Suprapubic skin (tissue), 4 donors: ENCODE data around the gene OR3A1. TPM values are rescaled to one million over a fixed set of nuclear protein-coding genes. Genes with fewer than 3 reads are reported as not detected.
"Not testable (repeated sequence)": the region's sequence is repeated elsewhere in the genome, so short reads cannot be mapped to it uniquely, and the experiment has no call there.

ENCODE experiments used
- DNase-seq, 2 donors: peaks; one replicate each; pipeline ENCODE4 v3.0.0-alpha.2; 2019; ENCODE audit warnings: low spot score in 2 of 2
- H3K27ac ChIP-seq: fragments of 200-600 bp; sonication (generic); one replicate; pipeline ENCODE4 v1.5.1; 2019
- H3K27me3 ChIP-seq: fragments of 200-600 bp; sonication (generic); one replicate; pipeline ENCODE4 v1.5.1; 2019
- H3K36me3 ChIP-seq: fragments of 200-600 bp; sonication (generic); one replicate; pipeline ENCODE4 v1.5.1; 2019
- H3K4me1 ChIP-seq: fragments of 200-600 bp; sonication (generic); one replicate; pipeline ENCODE4 v1.5.1; 2019
- H3K4me3 ChIP-seq: fragments of 200-600 bp; sonication (generic); one replicate; pipeline ENCODE4 v1.5.1; 2019; ENCODE audit warnings: mild to moderate bottlenecking
- H3K9me3 ChIP-seq: fragments of 200-600 bp; sonication (generic); one replicate; pipeline ENCODE4 v1.5.1; 2019
- CTCF ChIP-seq, 2 donors: fragments of 200-600 bp in 1 of 2; fragments of 450-650 bp in 1 of 2; sonication (generic) in 1 of 2; IDR thresholded peaks; one replicate each; pipeline ENCODE4 v1.5.1; 2016 to 2019; ENCODE audit warnings: antibody characterized with exemption in 2 of 2, mild to moderate bottlenecking in 1 of 2, moderate library complexity in 1 of 2
- EP300 ChIP-seq: sonication (generic); formaldehyde crosslinking; IDR thresholded peaks from one replicate; pipeline ENCODE4 v1.6.1; 2017; ENCODE audit warnings: antibody characterized with exemption
- POLR2A ChIP-seq, 2 donors: fragments of 450-650 bp; IDR thresholded peaks; one replicate each; pipeline ENCODE4 v1.6.1; 2017; ENCODE audit warnings: antibody characterized with exemption in 2 of 2, mild to moderate bottlenecking in 2 of 2, moderate library complexity in 2 of 2
- POLR2AphosphoS5 ChIP-seq, 3 donors: sonication (generic); formaldehyde crosslinking; IDR thresholded peaks; one replicate each; pipeline ENCODE4 v1.6.1; 2017; ENCODE audit warnings: antibody characterized with exemption in 3 of 3
- WGBS: methylation state at CpG from one replicate; pipeline ENCODE4 v1.1.5; 2018; 5-methylcytosine and 5-hydroxymethylcytosine counted together
- total RNA-seq, 4 donors: library from RNA; depleted of rRNA; stranded (reverse); fragments of >200 nt; gene quantifications; one replicate each; pipeline ENCODE4 v1.1.0, GENCODE V29; 2016

OR3A1 gene
- total RNA-seq, 4 donors from 2014 or later: not detected

GRCh38 chr17:3260163-3260562 lies 38.0 kb downstream of the OR3A1 start:
- H3K4me1 ChIP-seq: no peaks in the 10 kb centered on the region
- H3K36me3 ChIP-seq: no peaks in the 10 kb centered on the region
- peaks cover 9% of the 10 kb centered on the region for H3K27me3 ChIP-seq
- WGBS: 57% methylated on average over 1 of the region's 1 CpG
- H3K27ac ChIP-seq: no peak overlapping the region
- TF ChIP-seq POLR2AphosphoS5 (IDR thresholded peaks at IDR 0.05) (no peak), EP300 (no peak), CTCF (IDR thresholded peaks at IDR 0.05) (no peak), POLR2A (IDR thresholded peaks at IDR 0.05) (no peak)
- H3K9me3 ChIP-seq: no peaks in the 10 kb centered on the region
- no peak overlapping the region for H3K4me3 ChIP-seq
- no peak for DNase-seq

- H3K27me3 ChIP-seq: peaks cover 3% of the 10 kb centered on the region
These were observed 41.6 kb downstream of the OR3A1 start for GRCh38 chr17:3256575-3256974.

GRCh38 chr17:3249013-3249412 lies 49.1 kb downstream of the OR3A1 start:
- H3K27me3 ChIP-seq, H3K4me1 ChIP-seq, H3K9me3 ChIP-seq, H3K4me3 ChIP-seq, H3K36me3 ChIP-seq, DNase-seq, H3K27ac ChIP-seq: not testable (repeated sequence)
- 100% methylated on average over 1 of the region's 2 CpGs for WGBS

More at GRCh38 chr17:3256575-3256974, 41.6 kb downstream of the OR3A1 start:
- H3K4me1 ChIP-seq: no peaks in the 10 kb centered on the region
- WGBS: 91% methylated on average over 8 of the region's 8 CpGs
- H3K27ac ChIP-seq: no peak overlapping the region
- H3K36me3 ChIP-seq: no peaks in the 10 kb centered on the region
- no peak overlapping the region for H3K4me3 ChIP-seq
- H3K9me3 ChIP-seq: no peaks in the 10 kb centered on the region
- no peak for DNase-seq
- TF ChIP-seq EP300 (no peak), POLR2AphosphoS5 (IDR thresholded peaks at IDR 0.05) (no peak), POLR2A (IDR thresholded peaks at IDR 0.05) (no peak), CTCF (IDR thresholded peaks at IDR 0.05) (no peak)

- 39% methylated on average over 1 of the region's 1 CpG for WGBS
These were observed 53.3 kb downstream of the OR3A1 start for GRCh38 chr17:3244841-3245240.

GRCh38 chr17:3241044-3241443 lies 57.1 kb downstream of the OR3A1 start:
- H3K27ac ChIP-seq, H3K4me3 ChIP-seq, DNase-seq, H3K4me1 ChIP-seq, H3K27me3 ChIP-seq, H3K36me3 ChIP-seq, H3K9me3 ChIP-seq: not testable (repeated sequence)
- WGBS: 94% methylated on average over 1 of the region's 1 CpG

More at GRCh38 chr17:3244841-3245240, 53.3 kb downstream of the OR3A1 start:
- H3K27ac ChIP-seq, H3K4me3 ChIP-seq, H3K9me3 ChIP-seq, H3K36me3 ChIP-seq, DNase-seq, H3K27me3 ChIP-seq, H3K4me1 ChIP-seq: not testable (repeated sequence)

Other genes with a start within 250 kb of the OR3A1 start
- not detected for gene OR1D5, start 234.8 kb downstream of the OR3A1 start, total RNA-seq
- not detected for gene OR1D2, start 193.9 kb downstream of the OR3A1 start, total RNA-seq
- gene OR1G1, start 170.8 kb downstream of the OR3A1 start, total RNA-seq: not detected
- gene OR1A2, start 100.8 kb downstream of the OR3A1 start, total RNA-seq: not detected
- under 1 TPM in 1 of 4 donors, not detected in 3; 0.21 TPM for gene OR1A1, start 90.7 kb downstream of the OR3A1 start, total RNA-seq
- gene OR3A2, start 87.9 kb upstream of the OR3A1 start, total RNA-seq: 1 to 10 TPM in 1 of 4 donors, not detected in 3; 1.4 TPM
- gene OR1E1, start 100.0 kb upstream of the OR3A1 start, total RNA-seq: not detected
- gene OR3A3, start 113.0 kb upstream of the OR3A1 start, total RNA-seq: not detected
- 1 to 10 TPM in 1 of 4 donors, not detected in 3; 2.1 TPM for gene OR1E2, start 135.5 kb upstream of the OR3A1 start, total RNA-seq
- gene SPATA22, start 173.5 kb upstream of the OR3A1 start, total RNA-seq: not detected
- gene ASPA, start 177.6 kb upstream of the OR3A1 start, total RNA-seq: 1 to 10 TPM in 3 of 4 donors, under 1 TPM in 1; 0.98 to 5.4 (median 1.8) TPM